HFF-Myc (cell line): Measurements from ENCODE around the gene ZNF48.
A peak's percentile ranks its signal among the peaks of the same experiment; 100 is the strongest.

Source experiments
- DNase-seq: peaks from one replicate; pipeline ENCODE4 v3.0.0-alpha.2; 2011; ENCODE audit warnings: low read depth; ENCODE audit errors: extremely low read depth
- H3K4me3 ChIP-seq: replicated peaks from 2 replicates; pipeline ENCODE4 v1.5.1; 2011; ENCODE audit warnings: low read depth, mild to moderate bottlenecking, control low read depth, low read length
- TF ChIP-seq, protein P1 (sequence below): IDR thresholded peaks from 2 replicates; pipeline ENCODE4 v1.5.1; 2012; ENCODE audit warnings: mild to moderate bottlenecking, low read depth, low read length, control low read depth; ENCODE audit errors: missing control alignments

Gene ZNF48

DNA sequence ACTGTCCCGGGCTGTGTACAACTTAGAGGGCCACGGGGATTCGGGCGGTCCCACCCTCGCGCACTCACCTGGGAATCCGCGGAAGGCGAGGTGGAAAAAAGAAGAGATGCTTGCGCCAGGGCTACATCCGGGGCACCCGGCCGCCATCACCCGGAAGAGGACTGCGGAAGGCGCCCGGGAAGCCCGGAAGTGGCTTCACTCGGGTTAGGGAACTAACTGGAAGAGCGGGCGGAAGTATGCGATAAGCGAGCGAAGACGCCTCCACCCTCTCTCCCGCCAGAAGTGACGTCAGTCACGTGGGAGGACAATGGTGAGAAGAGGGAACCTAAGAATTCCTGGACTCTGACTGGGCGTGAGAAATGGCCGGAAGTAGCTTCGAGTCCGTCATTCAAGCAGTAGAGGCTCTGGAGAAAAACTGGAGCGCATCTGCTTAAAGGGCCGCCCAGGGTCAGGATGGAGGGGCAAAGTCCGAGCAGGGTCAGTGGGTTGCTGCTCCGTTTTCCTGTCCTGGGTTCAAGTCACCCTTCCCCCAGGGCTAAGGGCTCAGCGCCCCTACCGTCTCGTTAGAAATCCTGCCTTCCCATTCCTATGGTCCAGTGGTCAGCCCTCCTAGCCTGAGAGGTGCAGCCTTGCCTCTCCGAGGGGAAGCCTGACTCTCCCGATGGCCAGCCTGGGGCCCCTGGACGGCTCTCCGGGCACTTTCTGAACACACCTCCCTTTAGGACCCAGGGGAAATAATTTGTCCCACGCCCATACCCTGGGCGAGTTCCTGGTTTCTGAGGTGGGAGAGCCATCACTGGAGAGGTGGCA lies 39.9 kb upstream of the ZNF48 start, which contains the start of gene CD2BP2:
TSS of gene CD2BP2 (minus strand) at position 165 of the 810 bp plus-strand sequence. CDS start 627 bp downstream, outside the sequence.
- peak within 1 kb of the TSS; percentile 95 for H3K4me3 ChIP-seq
- peak; percentile 99 for DNase-seq
- TF ChIP-seq, protein P1, sequence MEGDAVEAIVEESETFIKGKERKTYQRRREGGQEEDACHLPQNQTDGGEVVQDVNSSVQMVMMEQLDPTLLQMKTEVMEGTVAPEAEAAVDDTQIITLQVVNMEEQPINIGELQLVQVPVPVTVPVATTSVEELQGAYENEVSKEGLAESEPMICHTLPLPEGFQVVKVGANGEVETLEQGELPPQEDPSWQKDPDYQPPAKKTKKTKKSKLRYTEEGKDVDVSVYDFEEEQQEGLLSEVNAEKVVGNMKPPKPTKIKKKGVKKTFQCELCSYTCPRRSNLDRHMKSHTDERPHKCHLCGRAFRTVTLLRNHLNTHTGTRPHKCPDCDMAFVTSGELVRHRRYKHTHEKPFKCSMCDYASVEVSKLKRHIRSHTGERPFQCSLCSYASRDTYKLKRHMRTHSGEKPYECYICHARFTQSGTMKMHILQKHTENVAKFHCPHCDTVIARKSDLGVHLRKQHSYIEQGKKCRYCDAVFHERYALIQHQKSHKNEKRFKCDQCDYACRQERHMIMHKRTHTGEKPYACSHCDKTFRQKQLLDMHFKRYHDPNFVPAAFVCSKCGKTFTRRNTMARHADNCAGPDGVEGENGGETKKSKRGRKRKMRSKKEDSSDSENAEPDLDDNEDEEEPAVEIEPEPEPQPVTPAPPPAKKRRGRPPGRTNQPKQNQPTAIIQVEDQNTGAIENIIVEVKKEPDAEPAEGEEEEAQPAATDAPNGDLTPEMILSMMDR, result no peak

DNA sequence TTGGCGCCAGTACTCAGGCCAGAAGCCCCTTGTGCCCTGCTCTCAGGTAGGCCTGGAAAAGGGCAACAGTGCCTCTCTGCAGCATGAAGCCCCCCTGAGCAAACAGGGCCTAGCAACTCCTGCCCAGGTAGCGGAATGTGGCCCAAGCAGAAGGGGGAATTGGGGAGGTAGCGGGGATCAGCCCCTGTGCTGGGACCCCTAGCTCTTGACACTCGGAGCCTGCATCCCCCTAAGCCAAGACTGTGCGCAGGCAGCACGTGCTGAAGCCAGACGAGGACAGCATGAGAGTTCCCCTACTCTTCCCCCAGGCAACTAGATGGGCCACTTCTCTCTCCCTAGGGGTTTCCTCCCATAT lies 39.3 kb upstream of the ZNF48 start:
- TF ChIP-seq, protein P1, result no peak
- H3K4me3 ChIP-seq, result peak overlapping the region; percentile 95
- no peak for DNase-seq

DNA sequence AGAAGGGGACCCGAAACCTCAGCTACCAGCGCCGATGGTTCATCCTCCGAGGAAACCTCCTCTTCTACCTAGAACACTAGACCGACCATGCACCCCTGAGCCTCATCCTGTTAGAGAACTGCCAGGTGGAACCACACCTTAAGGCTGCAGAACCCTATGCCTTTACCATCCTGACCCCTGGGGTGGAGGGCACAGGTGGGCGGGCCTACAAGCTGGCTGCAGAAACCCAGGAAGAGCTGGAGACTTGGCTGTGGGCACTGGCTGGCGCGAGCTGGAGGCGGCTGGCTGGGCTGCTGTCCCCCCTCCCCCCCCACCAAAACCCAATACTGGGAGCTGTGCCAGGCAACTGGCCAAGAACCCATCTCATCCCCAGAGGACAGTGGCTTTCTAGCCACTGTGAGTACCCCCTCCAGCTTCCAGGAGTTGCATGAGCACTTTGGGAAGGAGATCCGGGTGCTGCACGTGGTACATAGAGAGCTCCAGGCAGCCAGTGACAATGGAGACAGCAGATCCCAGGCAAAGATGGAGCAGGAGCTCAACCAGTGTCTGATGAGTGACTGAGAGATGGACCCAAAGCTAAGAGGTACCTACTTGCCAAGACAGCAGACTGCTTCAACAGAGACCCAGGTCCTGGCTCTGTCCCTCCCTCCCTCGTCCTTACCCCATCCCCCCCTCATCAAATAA lies 38.7 kb upstream of the ZNF48 start:
- H3K4me3 ChIP-seq, result peak overlapping the region; percentile 95
- TF ChIP-seq, protein P1, result no peak
- DNase-seq, result no peak

DNA sequence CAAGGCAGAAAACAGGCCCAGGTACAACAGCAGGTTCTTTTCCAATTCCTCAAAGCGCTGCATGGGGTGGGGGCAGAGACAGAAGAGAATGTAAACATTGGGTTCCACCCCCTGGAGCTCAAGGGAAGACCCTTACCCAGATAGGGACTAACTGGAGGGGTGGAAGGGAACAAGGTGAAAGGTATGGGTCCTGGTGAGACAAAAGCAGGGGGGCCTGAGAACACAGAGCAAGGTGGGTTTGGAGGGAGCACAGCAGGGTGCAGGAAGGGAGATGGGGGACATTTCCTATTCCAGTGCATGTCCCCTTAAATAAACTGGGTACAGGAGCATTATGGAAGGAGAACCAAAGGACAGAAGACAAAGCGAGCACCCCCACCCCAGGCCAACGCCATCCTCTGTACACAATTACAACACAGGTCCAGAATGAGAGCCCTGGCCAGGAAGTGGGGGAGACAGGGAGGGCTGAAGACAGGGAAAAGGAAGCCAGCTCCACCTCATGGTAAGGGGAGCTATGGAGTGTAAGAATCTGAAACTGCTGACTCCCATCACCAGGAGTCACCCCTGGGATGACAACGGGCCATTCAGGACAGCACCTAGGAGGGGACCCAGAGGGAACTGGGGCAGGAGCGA lies 38.0 kb upstream of the ZNF48 start:
- no peak for DNase-seq
- TF ChIP-seq, protein P1, result no peak
- no peak overlapping the region for H3K4me3 ChIP-seq

DNA sequence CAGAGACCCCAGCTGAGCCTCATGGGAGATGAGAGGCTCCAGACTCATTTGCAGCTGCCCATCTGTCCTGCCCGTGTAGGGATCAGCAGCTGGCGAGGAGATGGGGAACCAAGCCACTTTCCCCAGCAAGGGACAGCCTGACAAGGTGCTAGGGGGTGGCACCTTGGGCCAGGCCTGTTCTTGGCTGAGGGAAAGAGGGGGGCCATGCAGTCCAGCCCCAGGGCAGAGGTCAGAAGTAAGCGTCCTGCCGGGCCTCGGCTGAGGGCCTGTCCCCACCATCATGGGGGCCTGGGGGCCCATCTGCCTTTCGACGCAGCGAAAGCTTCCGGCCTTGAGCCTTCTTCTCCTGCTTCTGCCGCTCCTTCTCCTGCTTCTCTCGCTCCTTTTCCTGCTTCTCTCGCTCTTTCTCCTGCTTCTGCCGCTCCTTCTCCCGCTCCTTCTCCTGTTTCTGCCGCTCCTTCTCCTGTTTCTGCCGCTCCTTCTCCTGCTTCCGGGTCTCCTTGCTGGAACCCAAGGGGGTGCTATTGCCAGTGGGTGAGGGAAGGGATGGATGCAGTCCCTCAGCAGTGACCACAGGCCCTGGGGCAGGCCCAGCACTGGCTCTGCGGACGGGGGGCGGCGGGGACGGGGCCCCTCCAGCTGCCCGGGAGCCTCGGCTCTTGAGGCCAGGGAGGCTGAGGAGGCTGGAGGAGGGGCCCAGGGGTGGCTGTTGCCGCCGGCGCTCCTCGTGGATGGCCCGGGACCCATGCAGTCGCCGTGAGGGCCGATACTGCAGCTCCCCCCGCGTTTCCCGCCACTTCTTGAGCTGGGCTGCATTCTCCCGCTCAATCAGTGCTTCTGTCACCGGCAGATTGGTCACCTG lies 37.3 kb upstream of the ZNF48 start:
- TF ChIP-seq, protein P1, result no peak
- no peak overlapping the region for H3K4me3 ChIP-seq
- DNase-seq, result no peak

DNA sequence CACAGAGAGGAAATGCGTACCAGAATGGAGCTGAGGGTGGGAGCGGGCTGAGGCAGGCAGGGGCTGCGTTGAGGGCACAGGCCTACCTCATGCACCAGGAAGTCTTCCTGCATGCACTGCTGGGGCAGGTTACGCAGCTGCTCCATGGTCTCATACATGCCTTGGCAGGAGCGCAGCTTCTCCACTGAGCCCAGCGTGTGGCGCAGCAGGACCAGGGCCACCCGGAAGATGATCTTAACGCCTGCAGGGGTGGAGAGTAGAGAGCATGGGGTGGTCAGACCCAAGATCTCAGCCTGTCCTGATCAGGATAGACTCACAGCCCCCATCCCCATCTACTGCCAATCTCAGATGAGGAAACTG lies 36.7 kb upstream of the ZNF48 start:
- H3K4me3 ChIP-seq, result no peak overlapping the region
- no peak for DNase-seq
- TF ChIP-seq, protein P1, result no peak
